ENCODE data around the gene ACSBG1. TPM values are rescaled to one million over a fixed set of nuclear protein-coding genes. Genes with fewer than 3 reads are reported as not detected.
A peak's percentile ranks its signal among the peaks of the same experiment; 100 is the strongest.

Gene ACSBG1
- total RNA-seq, 1 donor from 2014 or later, result not detected

DNA sequence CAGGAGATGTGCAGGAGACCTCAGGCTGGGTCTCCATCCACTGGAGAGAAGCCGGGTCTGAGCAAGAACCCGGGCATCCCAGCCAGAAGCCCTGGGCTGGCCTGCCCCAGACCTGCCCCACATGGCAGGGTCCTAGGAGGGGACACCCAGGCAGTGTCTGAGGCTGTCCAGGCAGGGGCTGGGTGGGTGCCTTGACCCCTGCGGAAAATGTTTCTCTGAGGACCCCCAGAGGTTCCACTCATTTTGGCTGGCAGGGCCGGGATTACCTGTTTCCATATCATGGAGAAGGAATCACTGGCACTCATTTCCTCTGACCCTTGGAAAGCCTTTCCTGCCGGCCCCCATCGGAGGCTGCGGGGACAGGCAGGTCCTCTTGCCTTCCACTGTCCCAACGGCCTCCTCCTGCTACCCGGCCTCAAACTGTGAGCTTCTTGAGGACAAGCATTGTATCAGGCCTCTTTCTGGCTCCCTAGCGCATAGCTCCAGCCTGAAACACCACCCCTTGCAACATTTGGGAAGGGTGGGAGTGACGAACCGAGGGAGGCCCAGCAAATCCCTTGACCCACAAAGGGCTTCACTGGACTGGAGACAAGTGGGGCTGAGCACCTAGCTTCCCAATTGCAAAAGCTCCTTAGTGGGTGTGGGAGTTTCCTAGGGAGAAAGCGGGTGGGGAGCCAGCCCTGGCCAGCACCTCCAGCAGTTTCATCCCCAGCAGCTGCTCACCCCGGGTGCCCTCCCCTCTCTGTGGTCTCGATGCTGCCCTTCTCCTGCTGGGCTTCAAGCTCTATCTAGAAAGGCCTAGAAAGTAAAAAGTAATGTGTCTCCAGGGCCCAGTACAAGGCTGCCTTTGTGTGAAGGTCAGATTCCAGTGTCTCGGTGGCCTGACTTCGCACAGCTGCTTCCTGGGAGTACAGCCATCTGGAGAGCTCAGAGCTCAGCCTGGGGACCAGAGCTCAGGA is 29.7 kb downstream of the ACSBG1 start:
- TF ChIP-seq, protein P1, sequence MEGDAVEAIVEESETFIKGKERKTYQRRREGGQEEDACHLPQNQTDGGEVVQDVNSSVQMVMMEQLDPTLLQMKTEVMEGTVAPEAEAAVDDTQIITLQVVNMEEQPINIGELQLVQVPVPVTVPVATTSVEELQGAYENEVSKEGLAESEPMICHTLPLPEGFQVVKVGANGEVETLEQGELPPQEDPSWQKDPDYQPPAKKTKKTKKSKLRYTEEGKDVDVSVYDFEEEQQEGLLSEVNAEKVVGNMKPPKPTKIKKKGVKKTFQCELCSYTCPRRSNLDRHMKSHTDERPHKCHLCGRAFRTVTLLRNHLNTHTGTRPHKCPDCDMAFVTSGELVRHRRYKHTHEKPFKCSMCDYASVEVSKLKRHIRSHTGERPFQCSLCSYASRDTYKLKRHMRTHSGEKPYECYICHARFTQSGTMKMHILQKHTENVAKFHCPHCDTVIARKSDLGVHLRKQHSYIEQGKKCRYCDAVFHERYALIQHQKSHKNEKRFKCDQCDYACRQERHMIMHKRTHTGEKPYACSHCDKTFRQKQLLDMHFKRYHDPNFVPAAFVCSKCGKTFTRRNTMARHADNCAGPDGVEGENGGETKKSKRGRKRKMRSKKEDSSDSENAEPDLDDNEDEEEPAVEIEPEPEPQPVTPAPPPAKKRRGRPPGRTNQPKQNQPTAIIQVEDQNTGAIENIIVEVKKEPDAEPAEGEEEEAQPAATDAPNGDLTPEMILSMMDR (conservative IDR thresholded peaks at IDR 0.05), result no peak
- peak; percentile 64 for DNase-seq (ENCODE audit: extremely low spot score, unreplicated experiment)
- Mint-ChIP-seq H3K4me3 (no peak overlapping the region), H3K27ac (no peak overlapping the region), H3K27me3 (peaks cover 7% of the 10 kb centered on the region), H3K9me3 (no peaks in the 10 kb centered on the region), H3K36me3 (no peaks in the 10 kb centered on the region), H3K4me1 (ENCODE audit: unreplicated experiment) (peaks cover 18% of the 10 kb centered on the region)

DNA sequence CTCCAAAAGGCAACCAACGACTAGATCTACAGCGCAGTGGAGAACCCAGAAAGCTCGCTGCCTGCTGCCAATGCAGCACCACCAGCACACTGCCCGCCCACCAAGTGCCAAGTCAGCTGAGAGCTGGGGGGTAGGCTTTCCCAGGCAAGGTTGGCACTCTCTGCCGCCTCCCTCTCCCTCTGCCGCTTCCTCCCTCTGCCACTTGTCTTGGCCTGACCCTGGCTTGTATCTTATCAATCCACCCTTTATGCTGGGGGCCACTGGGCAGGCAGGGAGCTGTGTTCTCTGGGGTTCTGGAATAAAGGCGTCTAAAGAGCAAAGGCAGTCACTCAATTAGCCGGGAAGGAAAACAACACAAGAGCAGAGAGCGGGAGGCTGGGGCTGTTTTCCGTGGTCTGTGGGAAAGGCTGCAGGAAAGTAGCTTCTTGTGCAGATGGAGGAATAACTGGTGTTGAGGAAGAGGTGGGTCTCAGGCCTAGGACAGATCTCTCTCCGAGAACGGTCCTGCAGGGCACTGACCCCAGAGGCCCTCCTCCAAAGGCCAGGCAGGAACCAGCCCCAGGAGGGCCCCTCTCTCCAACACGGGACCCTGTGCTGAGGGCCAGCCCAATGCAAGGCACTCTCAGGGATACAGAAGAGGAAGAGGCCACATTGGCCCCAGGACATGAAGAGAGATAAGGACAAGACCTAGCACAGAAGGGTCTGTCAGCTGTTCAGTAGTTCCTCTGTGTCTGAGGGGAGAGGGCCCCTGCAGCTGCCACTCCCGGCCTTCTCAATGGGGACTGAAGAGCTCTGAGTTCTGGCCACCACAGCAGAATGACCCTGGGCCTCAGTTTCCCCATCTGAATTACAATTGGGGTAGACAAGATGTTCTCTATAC is 30.8 kb downstream of the ACSBG1 start:
- H3K27me3 Mint-ChIP-seq, result peaks cover 7% of the 10 kb centered on the region
- H3K4me1 Mint-ChIP-seq (ENCODE audit: unreplicated experiment), result peaks cover 15% of the 10 kb centered on the region
- H3K4me3 Mint-ChIP-seq, result no peak overlapping the region
- peak; percentile 60 for DNase-seq (ENCODE audit: extremely low spot score, unreplicated experiment)
- H3K27ac Mint-ChIP-seq, result no peak overlapping the region
- no peaks in the 10 kb centered on the region for H3K9me3 Mint-ChIP-seq
- H3K36me3 Mint-ChIP-seq, result no peaks in the 10 kb centered on the region
- TF ChIP-seq, protein P1 (conservative IDR thresholded peaks at IDR 0.05), result no peak

DNA sequence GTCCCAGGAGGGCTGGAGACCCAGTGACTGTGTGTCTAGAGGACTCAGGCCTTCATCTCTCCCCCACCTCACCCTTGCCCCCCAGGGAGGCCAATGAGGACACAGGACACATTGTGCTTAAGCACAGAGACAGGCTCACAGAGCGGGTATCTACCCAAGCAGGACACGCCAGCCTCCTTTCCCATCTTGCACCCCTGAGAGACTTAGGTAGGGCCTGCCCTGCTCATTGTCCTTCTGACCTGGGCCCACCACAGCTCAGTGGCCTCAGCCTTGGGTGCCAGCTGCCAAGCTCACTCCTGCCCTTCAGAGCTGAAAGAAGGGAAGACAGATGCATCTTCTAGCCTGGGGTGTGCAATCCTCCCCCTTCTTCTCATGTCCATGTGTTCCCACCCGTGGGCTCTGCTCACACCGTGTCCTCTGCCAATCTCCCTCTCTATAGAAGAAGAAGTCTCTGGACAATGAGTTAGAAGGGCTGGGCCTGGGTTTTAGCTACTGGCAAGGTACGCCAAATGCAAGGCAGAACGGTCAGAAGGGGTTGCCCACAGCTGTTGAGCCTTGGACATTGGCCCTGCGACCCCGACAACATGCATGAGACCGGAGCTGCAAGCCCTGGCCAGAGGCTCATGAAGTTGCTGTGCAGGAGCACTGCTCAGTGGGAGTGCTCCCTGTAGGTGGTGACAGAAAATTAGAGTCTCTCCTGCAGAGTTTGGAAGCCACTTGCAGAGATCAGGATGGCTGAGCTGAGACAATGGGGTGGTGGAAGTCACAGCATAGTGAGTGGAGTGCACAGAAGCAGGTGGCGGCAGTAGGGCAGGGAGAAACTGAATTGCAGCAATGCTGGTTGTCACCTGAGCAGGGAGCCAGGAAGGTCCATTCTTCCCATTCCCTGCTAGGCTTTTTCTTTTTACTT is 32.8 kb downstream of the ACSBG1 start:
- peak; percentile 55 for DNase-seq (ENCODE audit: extremely low spot score, unreplicated experiment)
- Mint-ChIP-seq H3K27ac (no peak overlapping the region), H3K27me3 (peaks cover 7% of the 10 kb centered on the region), H3K9me3 (no peaks in the 10 kb centered on the region), H3K4me3 (no peak overlapping the region), H3K36me3 (no peaks in the 10 kb centered on the region), H3K4me1 (ENCODE audit: unreplicated experiment) (peaks cover 12% of the 10 kb centered on the region)
- TF ChIP-seq, protein P1 (conservative IDR thresholded peaks at IDR 0.05), result no peak

DNA sequence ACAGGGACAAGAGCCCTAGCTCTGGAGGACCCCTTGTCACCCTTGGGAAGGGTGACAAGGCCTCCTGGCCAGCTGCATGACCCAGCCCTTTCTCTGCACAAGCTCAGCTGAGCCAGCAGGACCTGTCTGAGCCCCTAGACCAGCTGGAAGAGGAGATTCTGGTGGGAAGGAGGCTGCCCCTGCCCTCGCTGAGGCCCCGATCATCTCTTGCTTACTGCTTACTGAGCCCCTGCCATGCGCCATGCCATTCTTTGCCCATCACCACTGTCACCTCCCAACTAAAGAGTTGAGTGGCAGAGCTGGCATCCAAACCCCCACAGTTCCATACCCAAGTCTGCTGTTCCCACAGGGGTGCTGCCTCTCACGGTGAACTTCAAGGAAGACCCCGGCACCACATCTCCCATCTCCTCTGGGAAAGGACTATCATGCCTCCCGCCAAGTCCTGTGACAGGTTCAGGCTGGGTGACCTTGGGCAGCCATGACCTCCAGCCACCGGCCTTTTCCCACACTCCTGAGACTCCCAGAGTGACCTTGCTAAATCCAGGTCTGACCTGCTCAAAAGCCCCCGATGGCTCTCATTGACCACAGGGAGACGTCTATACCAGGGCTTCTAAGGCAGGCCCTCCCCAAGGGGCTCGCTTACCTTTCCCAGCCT is 34.0 kb downstream of the ACSBG1 start:
- no peak overlapping the region for H3K27ac Mint-ChIP-seq
- H3K27me3 Mint-ChIP-seq, result peaks cover 7% of the 10 kb centered on the region
- TF ChIP-seq, protein P1 (conservative IDR thresholded peaks at IDR 0.05), result no peak
- H3K36me3 Mint-ChIP-seq, result no peaks in the 10 kb centered on the region
- no peak overlapping the region for H3K4me3 Mint-ChIP-seq
- peaks cover 7% of the 10 kb centered on the region for H3K4me1 Mint-ChIP-seq (ENCODE audit: unreplicated experiment)
- H3K9me3 Mint-ChIP-seq, result no peaks in the 10 kb centered on the region
- DNase-seq (ENCODE audit: extremely low spot score, unreplicated experiment), result peak; percentile 56
